ENCODE data around the gene TEX52.

Gene TEX52

DNA sequence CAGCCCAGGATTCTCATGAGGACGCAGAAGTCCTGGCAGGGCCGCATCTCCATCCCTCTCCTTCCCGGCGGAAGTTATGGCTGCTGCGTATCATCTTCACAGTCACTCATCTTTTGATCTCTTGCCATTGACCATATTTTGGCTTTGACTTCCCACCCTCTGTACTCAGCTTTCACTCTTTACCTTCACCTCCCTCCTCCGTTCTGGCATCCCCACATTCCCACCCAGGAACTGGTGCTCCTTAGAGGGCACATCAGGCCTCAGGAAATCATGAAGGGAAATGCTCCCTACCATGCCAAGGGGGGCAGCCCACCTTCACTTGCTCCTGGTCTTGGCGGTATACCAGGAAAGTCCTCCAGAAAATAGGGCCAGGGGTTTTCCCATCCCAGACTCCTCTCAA is 1.3 kb downstream of the TEX52 start:
- no peak for DNase-seq (ENCODE audit: insufficient read length, low spot score)
- no peak for FAIRE-seq
- TF ChIP-seq PAX5 (IDR thresholded peaks at IDR 0.05; ENCODE audit: insufficient read depth, low read length, severe bottlenecking) (no peak), POU2F2 (IDR thresholded peaks at IDR 0.05; ENCODE audit: low read depth, low read length) (no peak), POLR2A (IDR thresholded peaks at IDR 0.05; ENCODE audit: low read depth, low read length) (no peak), SPI1 (IDR thresholded peaks at IDR 0.05; ENCODE audit: low read depth, low read length) (no peak), POLR2AphosphoS5 (IDR thresholded peaks at IDR 0.05; ENCODE audit: low read depth, low read length) (no peak)

DNA sequence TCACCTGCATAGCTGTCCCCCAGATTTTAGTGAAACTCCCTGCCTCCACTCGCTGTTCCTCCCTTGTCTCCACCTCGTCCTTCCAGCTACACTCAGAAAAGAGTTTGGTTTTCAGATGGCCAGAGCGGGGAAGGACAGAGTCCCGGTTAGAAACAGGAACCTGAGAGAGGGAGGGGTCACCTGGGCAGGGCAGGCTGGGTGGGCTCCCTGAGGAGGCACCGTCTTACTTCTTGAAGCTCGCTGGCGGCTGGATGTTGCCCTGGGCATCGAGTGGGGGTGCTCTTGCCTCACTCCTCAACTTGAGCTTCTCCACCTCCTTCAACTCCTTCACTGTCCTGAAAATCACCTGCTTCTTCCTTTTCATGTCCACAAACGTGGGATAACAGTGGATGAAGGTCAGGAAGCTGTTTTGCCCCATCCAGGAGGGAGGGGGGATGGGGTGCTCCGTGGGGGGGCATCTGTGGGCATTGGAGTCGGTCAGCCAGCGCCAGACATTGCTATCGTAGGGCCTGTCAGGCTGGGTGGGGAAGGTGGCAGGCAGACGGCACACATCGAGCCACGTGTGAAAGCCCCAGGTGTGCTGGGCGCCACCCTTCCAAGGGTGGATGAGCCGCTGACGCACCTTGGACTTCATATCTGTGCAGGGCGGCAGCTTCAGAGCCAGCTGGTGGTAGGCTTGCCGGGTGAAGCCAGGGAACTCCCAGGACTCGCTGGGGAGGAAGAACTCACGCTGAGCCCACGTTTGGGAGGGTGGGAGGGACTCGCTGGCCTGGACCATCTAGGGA is 2.0 kb downstream of the TEX52 start:
- TF ChIP-seq SPI1 (IDR thresholded peaks at IDR 0.05; ENCODE audit: low read depth, low read length) (no peak), POU2F2 (IDR thresholded peaks at IDR 0.05; ENCODE audit: low read depth, low read length) (no peak), PAX5 (IDR thresholded peaks at IDR 0.05; ENCODE audit: insufficient read depth, low read length, severe bottlenecking) (no peak), POLR2AphosphoS5 (IDR thresholded peaks at IDR 0.05; ENCODE audit: low read depth, low read length) (no peak), TAF1 (IDR thresholded peaks at IDR 0.05; ENCODE audit: low read depth, low read length) (no peak), POLR2A (IDR thresholded peaks at IDR 0.05; ENCODE audit: low read depth, low read length) (no peak)
- no peak for FAIRE-seq
- DNase-seq (ENCODE audit: insufficient read length, low spot score) = no peak

DNA sequence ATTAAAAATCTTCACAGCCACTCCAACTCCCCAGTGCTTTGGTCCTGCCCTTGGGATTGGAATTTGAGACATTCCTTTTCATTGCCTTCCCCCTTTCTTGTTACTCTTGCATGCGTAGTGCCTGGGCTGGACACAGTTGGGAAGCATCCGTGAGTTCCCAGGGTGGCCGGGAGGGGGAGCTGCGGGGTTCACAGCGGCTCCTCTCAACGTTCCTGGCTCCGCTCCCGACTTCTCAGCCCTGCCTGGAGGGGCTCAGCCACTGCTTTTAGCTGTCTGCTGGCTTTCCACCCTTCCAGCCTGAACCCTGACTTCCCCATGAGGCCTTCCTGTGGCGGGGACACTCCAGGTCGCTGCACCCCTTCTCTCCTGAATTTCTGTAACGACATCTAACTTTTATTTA is 3.2 kb downstream of the TEX52 start:
- TF ChIP-seq POLR2AphosphoS5 (IDR thresholded peaks at IDR 0.05; ENCODE audit: low read depth, low read length) (no peak), TAF1 (IDR thresholded peaks at IDR 0.05; ENCODE audit: low read depth, low read length) (no peak), POU2F2 (IDR thresholded peaks at IDR 0.05; ENCODE audit: low read depth, low read length) (no peak), SPI1 (IDR thresholded peaks at IDR 0.05; ENCODE audit: low read depth, low read length) (no peak), PAX5 (IDR thresholded peaks at IDR 0.05; ENCODE audit: insufficient read depth, low read length, severe bottlenecking) (no peak), POLR2A (IDR thresholded peaks at IDR 0.05; ENCODE audit: low read depth, low read length) (no peak)
- FAIRE-seq (peak; percentile 31), DNase-seq (ENCODE audit: insufficient read length, low spot score) (peak; percentile 67)

DNA sequence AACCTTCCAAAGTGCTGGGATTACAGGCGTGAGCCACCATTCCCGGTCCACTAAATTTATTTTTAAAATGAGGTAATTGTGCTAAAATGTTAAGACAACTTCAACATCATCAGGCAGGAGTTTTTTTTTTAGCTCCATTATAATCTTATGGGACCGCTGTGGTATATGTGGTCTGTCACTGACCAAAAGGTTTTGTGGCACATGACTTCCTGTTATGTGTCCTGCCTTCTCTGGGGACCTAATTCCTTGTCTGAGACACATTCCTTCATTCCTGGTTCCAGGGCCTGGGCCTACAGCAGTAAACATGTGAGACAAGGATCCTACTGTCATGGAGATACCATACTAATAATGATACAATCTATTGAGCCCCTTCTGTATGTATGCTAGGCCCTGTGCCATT is 4.9 kb downstream of the TEX52 start:
- peak; percentile 13 for FAIRE-seq
- DNase-seq (ENCODE audit: insufficient read length, low spot score) = no peak
- TF ChIP-seq TAF1 (IDR thresholded peaks at IDR 0.05; ENCODE audit: low read depth, low read length) = no peak

DNA sequence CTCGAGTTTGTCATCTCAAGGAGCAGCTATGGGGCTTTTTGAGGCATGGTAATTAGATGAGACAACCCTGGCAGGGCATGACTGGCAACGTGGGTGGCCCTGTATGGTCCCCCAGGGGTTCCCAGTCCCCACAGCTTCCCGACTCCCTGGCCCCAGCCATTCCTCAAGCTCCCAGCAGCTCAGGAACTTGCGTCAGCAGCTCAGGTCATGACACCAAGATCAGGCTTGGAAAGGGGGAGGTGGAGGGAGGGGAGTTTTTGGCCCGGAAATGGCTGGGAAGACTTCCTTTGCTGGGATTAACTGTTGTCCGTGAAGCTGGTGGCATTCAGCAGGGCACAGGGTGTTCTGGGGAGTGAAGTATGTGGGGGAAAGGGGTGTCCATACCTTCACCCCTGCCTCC is 11.6 kb downstream of the TEX52 start:
- DNase-seq (ENCODE audit: insufficient read length, low spot score) = no peak
- no peak for FAIRE-seq
- TF ChIP-seq TAF1 (IDR thresholded peaks at IDR 0.05; ENCODE audit: low read depth, low read length) (no peak), POU2F2 (IDR thresholded peaks at IDR 0.05; ENCODE audit: low read depth, low read length) (no peak)

DNA sequence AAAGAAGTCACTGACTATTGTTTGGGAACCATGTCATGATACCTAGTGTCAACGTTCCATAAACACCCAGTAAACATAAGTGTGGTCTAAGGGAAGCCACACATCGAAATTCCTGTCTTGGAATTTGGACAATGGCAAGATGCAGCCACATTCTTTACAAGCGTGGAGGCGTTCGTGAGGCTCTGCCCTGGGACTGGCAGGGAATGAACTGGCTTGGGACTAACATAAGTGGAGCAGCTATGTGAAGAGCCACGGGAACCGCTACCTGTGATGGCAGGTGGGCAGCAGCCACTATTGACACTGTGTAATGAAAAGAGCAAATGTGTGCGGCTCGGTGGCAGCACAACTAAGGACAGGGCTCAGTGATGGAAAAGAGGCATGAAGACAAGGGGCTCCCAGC is 12.1 kb downstream of the TEX52 start:
- FAIRE-seq (no peak), DNase-seq (ENCODE audit: insufficient read length, low spot score) (no peak)
- TF ChIP-seq POLR2A (IDR thresholded peaks at IDR 0.05; ENCODE audit: low read depth, low read length) (no peak), SPI1 (IDR thresholded peaks at IDR 0.05; ENCODE audit: low read depth, low read length) (no peak), POU2F2 (IDR thresholded peaks at IDR 0.05; ENCODE audit: low read depth, low read length) (no peak), PAX5 (IDR thresholded peaks at IDR 0.05; ENCODE audit: insufficient read depth, low read length, severe bottlenecking) (no peak), POLR2AphosphoS5 (IDR thresholded peaks at IDR 0.05; ENCODE audit: low read depth, low read length) (no peak), TAF1 (IDR thresholded peaks at IDR 0.05; ENCODE audit: low read depth, low read length) (no peak)

DNA sequence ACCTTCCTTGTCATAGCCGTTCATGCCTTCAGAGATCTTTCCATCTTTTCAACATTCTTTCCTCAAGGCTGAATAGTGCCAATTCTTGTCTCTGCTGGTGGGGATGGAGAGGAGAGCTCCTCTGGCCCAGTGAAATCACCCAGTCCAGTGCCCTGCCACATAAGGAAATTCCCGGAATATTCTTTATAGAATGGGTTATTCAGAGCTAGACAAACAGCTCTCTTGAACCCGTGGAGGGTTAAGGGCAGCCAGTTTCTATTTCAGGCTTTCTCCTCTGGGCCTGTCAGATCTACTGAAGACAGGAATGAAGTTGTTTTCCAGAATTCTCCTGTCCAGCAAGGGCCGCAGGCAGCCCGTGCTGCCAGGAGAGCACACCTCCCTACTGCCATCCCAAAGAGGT is 13.9 kb downstream of the TEX52 start:
- DNase-seq (ENCODE audit: insufficient read length, low spot score) = no peak
- no peak for TF ChIP-seq POU2F2 (IDR thresholded peaks at IDR 0.05; ENCODE audit: low read depth, low read length)
- no peak for TF ChIP-seq POLR2AphosphoS5 (IDR thresholded peaks at IDR 0.05; ENCODE audit: low read depth, low read length)
- TF ChIP-seq SPI1 (IDR thresholded peaks at IDR 0.05; ENCODE audit: low read depth, low read length) = no peak
- no peak for TF ChIP-seq POLR2A (IDR thresholded peaks at IDR 0.05; ENCODE audit: low read depth, low read length)
- no peak for TF ChIP-seq TAF1 (IDR thresholded peaks at IDR 0.05; ENCODE audit: low read depth, low read length)
- no peak for TF ChIP-seq PAX5 (IDR thresholded peaks at IDR 0.05; ENCODE audit: insufficient read depth, low read length, severe bottlenecking)
- no peak for FAIRE-seq

DNA sequence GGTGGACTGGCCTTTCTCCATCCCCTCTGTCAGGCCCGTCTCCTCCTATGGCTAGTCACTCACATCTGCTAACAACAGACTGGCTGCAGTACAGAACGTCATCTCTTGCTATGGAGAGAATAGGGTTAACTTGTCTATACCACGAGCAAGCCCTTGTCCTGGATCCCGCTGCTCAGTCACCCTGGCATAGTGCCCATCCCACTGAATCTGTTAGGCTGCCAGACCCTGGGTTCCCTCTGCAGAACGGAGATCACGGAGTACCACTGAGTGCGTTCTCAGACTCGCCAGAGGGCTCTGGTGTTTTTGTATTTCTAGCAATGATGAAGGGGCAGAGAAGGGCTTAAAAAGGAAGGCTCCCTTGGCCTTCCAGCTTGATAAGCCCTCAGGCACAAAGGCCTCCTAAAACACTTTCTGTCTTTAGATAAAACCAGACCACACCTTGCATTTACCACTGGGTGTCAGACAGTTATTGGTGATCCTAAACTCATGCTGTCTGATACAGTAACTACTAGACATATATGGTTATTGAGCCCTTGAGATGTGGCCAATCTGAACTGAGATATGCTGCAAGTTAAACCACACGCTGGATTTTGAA is 15.7 kb downstream of the TEX52 start:
- TF ChIP-seq POU2F2 (IDR thresholded peaks at IDR 0.05; ENCODE audit: low read depth, low read length) = no peak
- TF ChIP-seq TAF1 (IDR thresholded peaks at IDR 0.05; ENCODE audit: low read depth, low read length) = no peak
- TF ChIP-seq PAX5 (IDR thresholded peaks at IDR 0.05; ENCODE audit: insufficient read depth, low read length, severe bottlenecking) = no peak
- TF ChIP-seq POLR2AphosphoS5 (IDR thresholded peaks at IDR 0.05; ENCODE audit: low read depth, low read length) = no peak
- no peak for TF ChIP-seq SPI1 (IDR thresholded peaks at IDR 0.05; ENCODE audit: low read depth, low read length)
- TF ChIP-seq POLR2A (IDR thresholded peaks at IDR 0.05; ENCODE audit: low read depth, low read length) = no peak
- FAIRE-seq (no peak), DNase-seq (ENCODE audit: insufficient read length, low spot score) (no peak)

DNA sequence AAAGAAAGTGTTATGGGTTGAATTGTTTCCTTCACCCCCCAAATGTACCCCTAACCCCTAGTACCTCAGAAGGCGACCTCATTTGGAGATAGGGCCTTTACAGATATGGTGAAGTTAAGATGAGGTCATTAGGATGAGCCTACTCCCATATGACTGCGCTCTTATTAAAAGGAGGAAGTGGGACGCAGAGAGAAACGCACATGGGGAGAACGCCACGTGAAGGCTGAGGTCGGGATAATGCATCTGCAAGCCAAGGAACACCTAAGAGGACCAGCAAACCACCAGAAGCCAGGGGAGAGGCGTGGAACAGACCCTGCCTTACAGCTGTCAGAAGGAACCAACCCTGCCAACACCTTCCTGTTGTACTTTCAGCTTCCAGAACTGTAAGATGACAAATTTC is 20.3 kb downstream of the TEX52 start:
- FAIRE-seq (no peak), DNase-seq (ENCODE audit: insufficient read length, low spot score) (no peak)
- TF ChIP-seq PAX5 (IDR thresholded peaks at IDR 0.05; ENCODE audit: insufficient read depth, low read length, severe bottlenecking) (no peak), TAF1 (IDR thresholded peaks at IDR 0.05; ENCODE audit: low read depth, low read length) (no peak), SPI1 (IDR thresholded peaks at IDR 0.05; ENCODE audit: low read depth, low read length) (peak; percentile 33), POLR2A (IDR thresholded peaks at IDR 0.05; ENCODE audit: low read depth, low read length) (no peak)

DNA sequence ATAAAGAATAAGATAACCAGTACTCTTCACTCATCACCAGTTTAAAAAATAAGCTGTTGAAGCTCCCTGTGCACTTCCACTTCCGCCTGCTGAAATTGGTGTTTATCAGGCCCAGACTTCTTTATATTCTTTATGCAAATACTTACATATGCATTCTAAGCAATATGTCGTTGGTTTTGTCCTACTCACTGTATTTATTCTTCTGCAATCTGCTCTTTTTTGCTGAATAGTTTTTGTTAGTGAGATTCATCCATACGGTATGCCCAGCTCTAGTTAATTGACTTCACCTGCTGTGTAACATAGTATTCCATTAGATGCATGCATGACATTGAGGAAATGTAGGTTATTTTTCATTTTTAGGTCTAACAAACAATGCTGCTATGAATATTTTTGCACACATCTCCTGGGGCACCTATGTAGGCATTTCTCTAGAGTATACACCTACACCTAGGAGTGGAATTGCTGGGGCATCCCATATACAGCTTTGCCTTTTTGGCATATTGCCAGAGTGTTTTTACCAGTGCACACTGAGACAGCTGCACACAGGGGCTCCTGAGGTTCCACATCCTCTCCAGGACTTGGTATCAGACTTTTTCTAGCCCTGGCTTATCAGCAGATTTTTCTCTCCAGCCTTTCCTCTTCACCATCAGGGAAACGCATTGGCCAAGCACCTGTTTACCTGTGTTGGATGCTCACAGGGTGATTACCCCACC is 21.0 kb downstream of the TEX52 start:
- DNase-seq (ENCODE audit: insufficient read length, low spot score) (no peak), FAIRE-seq (no peak)
- TF ChIP-seq POU2F2 (IDR thresholded peaks at IDR 0.05; ENCODE audit: low read depth, low read length) = no peak
- no peak for TF ChIP-seq POLR2A (IDR thresholded peaks at IDR 0.05; ENCODE audit: low read depth, low read length)
- no peak for TF ChIP-seq SPI1 (IDR thresholded peaks at IDR 0.05; ENCODE audit: low read depth, low read length)
- TF ChIP-seq TAF1 (IDR thresholded peaks at IDR 0.05; ENCODE audit: low read depth, low read length) = no peak

All from GM12891 (cell line).